Inferior parietal cortex (tissue), 1 donor: ENCODE data around the gene TBATA.

Experiments used
- DNase-seq: peaks from one replicate; pipeline ENCODE4 v3.0.0-alpha.2; 2016; ENCODE audit errors: extremely low spot score

TBATA gene

GRCh38 chr10:70807556-70807955 is 22.4 kb upstream of the TBATA start:
- DNase-seq: no peak

GRCh38 chr10:70806841-70807240 is 21.7 kb upstream of the TBATA start:
- no peak for DNase-seq

- no peak for DNase-seq
These were observed 20.5 kb upstream of the TBATA start for GRCh38 chr10:70805619-70806215.

- no peak for DNase-seq
These were observed 19.2 kb upstream of the TBATA start for GRCh38 chr10:70804421-70804808.

GRCh38 chr10:70803775-70804420 is 18.7 kb upstream of the TBATA start:
- no peak for DNase-seq

GRCh38 chr10:70801854-70802253 is 16.7 kb upstream of the TBATA start:
- no peak for DNase-seq

- DNase-seq: no peak
These were observed 13.9 kb upstream of the TBATA start for GRCh38 chr10:70799124-70799523.

- no peak for DNase-seq
These were observed 12.7 kb upstream of the TBATA start for GRCh38 chr10:70797840-70798239.

- no peak for DNase-seq
These were observed 10.4 kb upstream of the TBATA start for GRCh38 chr10:70795613-70796012.

GRCh38 chr10:70791386-70792039 is 6.3 kb upstream of the TBATA start:
- DNase-seq: no peak

- no peak for DNase-seq
These were observed 1.7 kb upstream of the TBATA start for GRCh38 chr10:70786799-70787415.

GRCh38 chr10:70784471-70784870 is 706 bp downstream of the TBATA start:
- no peak for DNase-seq

- no peak for DNase-seq
These were observed 1.2 kb downstream of the TBATA start for GRCh38 chr10:70784016-70784415.

GRCh38 chr10:70782746-70783680 is 2.2 kb downstream of the TBATA start:
- DNase-seq: no peak

- no peak for DNase-seq
These were observed 3.0 kb downstream of the TBATA start for GRCh38 chr10:70782086-70782745.

GRCh38 chr10:70781461-70782051 is 3.6 kb downstream of the TBATA start:
- no peak for DNase-seq

- DNase-seq: no peak
These were observed 4.4 kb downstream of the TBATA start for GRCh38 chr10:70780772-70781171.

GRCh38 chr10:70780370-70780760 is 4.8 kb downstream of the TBATA start:
- DNase-seq: no peak

GRCh38 chr10:70779511-70780369 is 5.4 kb downstream of the TBATA start:
- DNase-seq: no peak

- peak; percentile 25 for DNase-seq
These were observed 6.1 kb downstream of the TBATA start for GRCh38 chr10:70779088-70779487.
